Measurements from ENCODE around the gene CCSER2. TPM values are rescaled to one million over a fixed set of nuclear protein-coding genes. Genes with fewer than 3 reads are reported as not detected.

CCSER2 gene
- total RNA-seq, 3 donors from 2014 or later: 49.8 to 61.2 (median 49.9) TPM

DNA sequence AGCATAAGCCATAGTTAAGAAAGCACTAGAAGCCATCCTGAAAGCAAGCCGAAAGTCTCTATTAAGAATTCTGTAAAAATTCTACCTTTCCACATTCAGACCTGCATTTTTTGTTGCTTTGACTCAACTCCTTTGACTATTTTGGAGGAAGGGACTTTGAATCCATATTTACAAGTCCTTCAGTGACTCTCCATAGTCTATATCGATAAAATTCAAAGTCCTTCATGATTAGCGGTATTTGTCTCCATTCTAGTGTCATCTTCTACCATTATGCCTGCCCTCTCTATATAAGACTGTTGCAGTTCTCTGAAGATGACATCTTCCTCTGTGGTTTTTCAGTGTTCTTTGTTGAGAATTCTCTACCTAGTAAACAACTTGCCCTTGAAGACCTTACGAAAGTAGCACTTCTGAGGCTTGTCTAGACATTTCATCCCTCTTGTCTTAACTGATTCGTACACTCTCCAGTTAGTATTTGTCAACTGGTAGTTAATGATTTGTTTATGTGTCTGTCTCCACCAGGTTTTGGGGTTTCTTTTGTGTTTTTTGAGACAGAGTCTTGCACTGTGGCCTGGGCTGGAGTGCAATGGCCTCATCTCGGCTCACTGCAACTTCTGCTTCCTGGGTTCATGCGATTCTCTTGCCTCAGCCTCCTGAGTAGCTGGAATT lies 1.7 kb downstream of the CCSER2 start:
- TF ChIP-seq, protein P1, sequence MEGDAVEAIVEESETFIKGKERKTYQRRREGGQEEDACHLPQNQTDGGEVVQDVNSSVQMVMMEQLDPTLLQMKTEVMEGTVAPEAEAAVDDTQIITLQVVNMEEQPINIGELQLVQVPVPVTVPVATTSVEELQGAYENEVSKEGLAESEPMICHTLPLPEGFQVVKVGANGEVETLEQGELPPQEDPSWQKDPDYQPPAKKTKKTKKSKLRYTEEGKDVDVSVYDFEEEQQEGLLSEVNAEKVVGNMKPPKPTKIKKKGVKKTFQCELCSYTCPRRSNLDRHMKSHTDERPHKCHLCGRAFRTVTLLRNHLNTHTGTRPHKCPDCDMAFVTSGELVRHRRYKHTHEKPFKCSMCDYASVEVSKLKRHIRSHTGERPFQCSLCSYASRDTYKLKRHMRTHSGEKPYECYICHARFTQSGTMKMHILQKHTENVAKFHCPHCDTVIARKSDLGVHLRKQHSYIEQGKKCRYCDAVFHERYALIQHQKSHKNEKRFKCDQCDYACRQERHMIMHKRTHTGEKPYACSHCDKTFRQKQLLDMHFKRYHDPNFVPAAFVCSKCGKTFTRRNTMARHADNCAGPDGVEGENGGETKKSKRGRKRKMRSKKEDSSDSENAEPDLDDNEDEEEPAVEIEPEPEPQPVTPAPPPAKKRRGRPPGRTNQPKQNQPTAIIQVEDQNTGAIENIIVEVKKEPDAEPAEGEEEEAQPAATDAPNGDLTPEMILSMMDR (IDR thresholded peaks at IDR 0.05): no peak
- TF ChIP-seq POLR2AphosphoS5 (IDR thresholded peaks at IDR 0.05) (no peak), POLR2A (IDR thresholded peaks at IDR 0.05) (no peak)
- H3K27ac ChIP-seq: no peak overlapping the region
- H3K36me3 ChIP-seq: no peaks in the 10 kb centered on the region
- H3K4me3 ChIP-seq: peak overlapping the region in 2 of 3 donors; percentile 96 to 99
- intact Hi-C loops (cut with DNase I; ENCODE audit: low total_unique reads): no loop called here
- peaks cover 0 to 15% of the 10 kb centered on the region in 2 donors for H3K4me1 ChIP-seq
- H3K9me3 ChIP-seq: no peaks in the 10 kb centered on the region
- DNase-seq (ENCODE audit: low spot score in 2 of 2): no peak
- no peaks in the 10 kb centered on the region for H3K27me3 ChIP-seq

DNA sequence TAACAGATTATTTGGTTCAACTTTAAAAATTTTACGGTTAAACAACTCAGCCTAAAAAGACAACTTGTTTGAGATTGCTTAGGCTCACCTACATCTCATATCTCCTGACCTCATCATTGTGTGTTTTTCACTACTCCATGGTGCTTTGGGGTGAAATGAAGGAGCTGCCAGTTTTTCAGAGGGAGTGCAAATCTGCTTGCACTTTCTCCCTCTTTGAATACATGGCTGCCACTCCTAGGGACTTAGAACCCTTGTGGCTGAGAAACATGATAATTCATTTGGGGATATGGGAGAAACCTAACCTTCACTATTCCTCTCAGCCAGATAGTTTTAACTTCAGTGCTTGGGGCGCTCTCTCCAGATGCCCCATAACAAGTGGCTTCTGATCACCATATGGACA lies 2.7 kb downstream of the CCSER2 start:
- H3K36me3 ChIP-seq: no peaks in the 10 kb centered on the region
- H3K27ac ChIP-seq: no peak overlapping the region
- no peaks in the 10 kb centered on the region for H3K9me3 ChIP-seq
- peaks cover 0 to 15% of the 10 kb centered on the region in 2 donors for H3K4me1 ChIP-seq
- H3K4me3 ChIP-seq: no peak overlapping the region
- no peak for DNase-seq (ENCODE audit: low spot score in 2 of 2)
- intact Hi-C loops (cut with DNase I; ENCODE audit: low total_unique reads): no loop called here
- no peaks in the 10 kb centered on the region for H3K27me3 ChIP-seq
- TF ChIP-seq, protein P1 (IDR thresholded peaks at IDR 0.05): no peak
- no peak for TF ChIP-seq POLR2A (IDR thresholded peaks at IDR 0.05)
- no peak for TF ChIP-seq POLR2AphosphoS5 (IDR thresholded peaks at IDR 0.05)

DNA sequence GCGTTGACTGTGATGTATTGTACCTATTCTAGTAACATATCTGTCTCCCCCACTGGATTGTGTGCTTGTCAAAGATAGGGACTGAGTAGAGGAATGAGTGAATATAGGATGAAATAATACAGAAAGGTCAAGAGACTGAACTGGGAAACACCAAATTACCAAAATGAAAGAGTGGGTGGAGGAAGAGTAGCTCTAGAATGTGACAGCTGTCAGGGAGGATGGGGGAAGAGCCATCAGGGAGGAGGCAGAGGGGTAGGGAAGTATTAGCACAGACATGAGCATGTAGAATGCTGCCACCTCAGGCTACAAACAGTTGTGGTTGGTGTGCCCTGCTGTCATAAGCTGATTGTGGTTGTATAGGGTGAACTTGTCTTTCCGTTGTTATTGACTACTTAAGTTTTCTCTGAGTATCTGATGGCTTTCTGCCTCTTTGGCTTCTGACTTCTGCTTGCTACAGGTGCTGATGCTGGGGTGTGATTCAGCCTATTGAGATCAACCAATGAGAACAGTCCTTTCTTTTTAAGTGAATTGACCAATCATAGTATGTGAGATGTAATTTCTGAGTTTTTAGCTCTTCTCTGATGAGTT lies 5.6 kb downstream of the CCSER2 start:
- intact Hi-C loops (cut with DNase I; ENCODE audit: low total_unique reads): no loop called here
- Histone ChIP-seq H3K36me3 (no peaks in the 10 kb centered on the region), H3K4me1 (peaks cover 0 to 15% of the 10 kb centered on the region in 2 donors), H3K4me3 (no peak overlapping the region), H3K9me3 (no peaks in the 10 kb centered on the region), H3K27ac (no peak overlapping the region), H3K27me3 (no peaks in the 10 kb centered on the region)
- no peak for TF ChIP-seq POLR2AphosphoS5 (IDR thresholded peaks at IDR 0.05)
- TF ChIP-seq POLR2A (IDR thresholded peaks at IDR 0.05): no peak
- TF ChIP-seq, protein P1 (IDR thresholded peaks at IDR 0.05): no peak
- DNase-seq (ENCODE audit: low spot score in 2 of 2): no peak

DNA sequence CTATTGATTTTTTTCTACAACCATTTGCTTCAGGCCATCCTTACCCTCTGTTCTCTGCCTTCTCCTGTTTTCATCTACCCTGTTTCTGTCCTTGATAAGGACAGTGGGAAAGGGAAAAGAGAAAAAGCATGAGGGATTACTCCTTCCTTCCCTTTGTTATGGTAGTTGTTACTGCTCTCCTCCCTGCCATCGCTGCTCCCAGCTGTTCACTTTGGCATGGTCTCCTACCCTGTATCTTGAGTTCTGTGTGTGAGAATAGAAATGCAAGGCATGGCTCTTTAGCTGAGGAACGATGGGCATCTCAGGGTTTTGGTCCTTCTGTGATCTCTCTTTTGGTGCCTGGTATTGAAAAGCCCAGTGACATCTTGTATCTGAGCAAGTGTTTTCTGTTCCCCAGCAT lies 6.4 kb downstream of the CCSER2 start:
- Histone ChIP-seq H3K9me3 (no peaks in the 10 kb centered on the region), H3K27ac (no peak overlapping the region), H3K36me3 (no peaks in the 10 kb centered on the region), H3K27me3 (no peaks in the 10 kb centered on the region), H3K4me1 (peaks cover 0 to 9% of the 10 kb centered on the region in 2 donors), H3K4me3 (no peak overlapping the region)
- no peak for TF ChIP-seq POLR2A (IDR thresholded peaks at IDR 0.05)
- intact Hi-C loops (cut with DNase I; ENCODE audit: low total_unique reads): no loop called here
- no peak for DNase-seq (ENCODE audit: low spot score in 2 of 2)

DNA sequence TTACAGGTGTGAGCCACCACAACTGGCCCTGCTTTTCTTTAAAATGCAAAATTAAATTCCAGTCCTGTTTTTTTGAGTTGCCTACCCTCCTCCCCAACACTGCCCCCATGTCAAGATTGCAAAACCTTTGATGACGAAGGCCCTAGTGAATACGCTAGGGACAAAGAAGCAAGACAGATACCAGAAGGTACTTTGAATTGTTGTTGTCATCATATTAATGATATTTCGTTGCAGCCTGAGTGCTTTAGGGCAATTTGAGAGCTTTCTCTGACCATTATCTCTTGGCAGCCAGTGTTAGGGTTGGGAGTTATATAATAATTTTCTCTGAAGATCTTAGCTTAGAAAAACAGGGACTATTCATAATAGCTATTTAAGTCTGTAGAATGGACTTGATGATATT lies 7.1 kb downstream of the CCSER2 start:
- Histone ChIP-seq H3K36me3 (no peaks in the 10 kb centered on the region), H3K4me3 (no peak overlapping the region), H3K9me3 (no peaks in the 10 kb centered on the region), H3K4me1 (peaks cover 0 to 8% of the 10 kb centered on the region in 2 donors), H3K27ac (no peak overlapping the region), H3K27me3 (no peaks in the 10 kb centered on the region)
- no peak for TF ChIP-seq POLR2AphosphoS5 (IDR thresholded peaks at IDR 0.05)
- TF ChIP-seq, protein P1 (IDR thresholded peaks at IDR 0.05): no peak
- TF ChIP-seq POLR2A (IDR thresholded peaks at IDR 0.05): no peak
- DNase-seq (ENCODE audit: low spot score in 2 of 2): no peak
- intact Hi-C loops (cut with DNase I; ENCODE audit: low total_unique reads): no loop called here

Data from breast epithelium (tissue), 4 donors.